ENCODE data around the gene CGNL1. TPM values are rescaled to one million over a fixed set of nuclear protein-coding genes. Genes with fewer than 3 reads are reported as not detected.

The CGNL1 gene
- total RNA-seq, 2 donors from 2014 or later = 16.8 to 26.0 TPM

DNA sequence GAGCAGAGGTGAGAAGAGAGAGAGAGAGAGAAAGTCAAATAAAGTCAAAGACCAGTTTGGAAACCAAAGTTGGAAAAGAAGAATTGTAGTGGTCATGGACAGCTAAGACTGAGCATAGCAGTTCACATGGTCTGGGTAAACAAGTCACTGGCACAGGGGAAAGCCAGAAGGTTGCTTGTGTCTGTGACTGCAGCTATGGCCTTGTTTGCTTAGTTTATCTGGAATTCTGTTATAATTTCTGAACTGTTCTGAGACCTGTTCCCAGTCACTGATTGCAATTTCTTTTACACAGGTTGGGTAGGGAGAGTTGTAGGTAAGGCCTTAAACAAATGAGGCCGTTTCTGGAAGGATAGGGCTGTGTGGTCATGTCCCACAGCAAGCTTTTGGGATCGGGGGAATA, 172.0 kb downstream of the CGNL1 start:
- ATAC-seq = no peak
- DNase-seq = no peak
- intact Hi-C loops (cut with DNase I) = no loop called here

- DNase-seq = no peak
- intact Hi-C loops (cut with DNase I) = no loop called here
- no peak for ATAC-seq
These were observed 172.5 kb downstream of the CGNL1 start for GRCh38 chr15:57548835-57549234.

DNA sequence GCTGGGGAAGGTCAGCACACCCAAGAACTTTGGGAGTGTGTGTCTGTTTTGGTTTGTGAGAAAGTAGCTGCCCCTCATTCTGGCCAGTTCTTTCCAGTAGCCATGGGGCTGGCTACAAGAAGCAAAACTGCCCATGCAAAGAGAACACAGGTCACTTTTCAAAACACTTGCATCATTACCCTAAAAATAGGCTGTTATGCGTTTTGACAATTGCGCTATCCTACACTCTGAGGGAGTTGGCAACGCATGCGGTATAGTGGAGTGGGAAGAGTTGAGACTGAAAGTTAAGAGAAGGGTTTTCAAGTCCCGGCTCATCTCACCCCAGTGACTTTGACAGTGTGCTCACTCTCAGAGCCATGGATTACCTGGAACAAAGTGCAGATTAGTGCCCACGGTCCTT, 173.6 kb downstream of the CGNL1 start:
- DNase-seq = no peak
- peak in 1 of 2 donors; percentile 37 for ATAC-seq
- intact Hi-C loops (cut with DNase I) = loop anchor here in 1 of 2 donors (10.0 kb wide), 1 partner anchor 515 kb away; the partner anchor contains the start of gene ALDH1A2

GRCh38 chr15:57550640-57551039, 174.3 kb downstream of the CGNL1 start:
- peak; percentile 13 to 24 for ATAC-seq
- intact Hi-C loops (cut with DNase I) = loop anchor here in 1 of 2 donors (10.0 kb wide), 1 partner anchor 514 kb away; the partner anchor contains the start of gene ALDH1A2
- DNase-seq = peak; percentile 80

GRCh38 chr15:57551715-57552677, 175.7 kb downstream of the CGNL1 start:
- ATAC-seq (peak; percentile 36 to 40), DNase-seq (peak; percentile 64)
- intact Hi-C loops (cut with DNase I) = loop anchor here in 1 of 2 donors (10.0 kb wide), 1 partner anchor 513 kb away; the partner anchor contains the start of gene ALDH1A2

GRCh38 chr15:57552678-57553334, 176.5 kb downstream of the CGNL1 start:
- DNase-seq (no peak), ATAC-seq (no peak)
- intact Hi-C loops (cut with DNase I) = loop anchor here in 1 of 2 donors (10.0 kb wide), 1 partner anchor 512 kb away; the partner anchor contains the start of gene ALDH1A2

DNA sequence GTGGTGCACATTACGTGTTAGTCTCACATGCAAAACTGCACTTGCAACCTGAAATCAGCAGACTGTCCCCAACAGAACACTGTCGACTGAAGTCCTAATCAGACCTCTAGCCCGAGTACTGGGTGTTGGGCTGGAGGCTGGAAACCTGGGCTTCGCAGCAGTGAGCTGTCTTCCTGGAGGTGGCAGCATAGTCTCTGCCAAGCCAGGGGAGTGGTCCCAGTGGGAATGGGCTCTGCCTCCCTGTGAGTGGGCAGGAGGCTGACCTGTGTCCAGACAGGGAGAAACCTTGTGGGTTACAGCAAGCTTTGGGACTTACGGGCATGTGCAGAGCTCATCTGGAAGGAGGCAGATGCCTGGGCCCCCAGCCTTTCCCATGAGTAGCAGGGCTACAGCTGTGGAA, 177.2 kb downstream of the CGNL1 start:
- DNase-seq = no peak
- intact Hi-C loops (cut with DNase I) = loop anchor here in 1 of 2 donors (10.0 kb wide), 1 partner anchor 511 kb away; the partner anchor contains the start of gene ALDH1A2
- ATAC-seq = no peak

GRCh38 chr15:57554063-57554811, 177.9 kb downstream of the CGNL1 start:
- intact Hi-C loops (cut with DNase I) = loop anchor here in 1 of 2 donors (10.0 kb wide), 1 partner anchor 511 kb away; the partner anchor contains the start of gene ALDH1A2
- ATAC-seq (peak in 1 of 2 donors; percentile 31), DNase-seq (peak; percentile 43)

DNA sequence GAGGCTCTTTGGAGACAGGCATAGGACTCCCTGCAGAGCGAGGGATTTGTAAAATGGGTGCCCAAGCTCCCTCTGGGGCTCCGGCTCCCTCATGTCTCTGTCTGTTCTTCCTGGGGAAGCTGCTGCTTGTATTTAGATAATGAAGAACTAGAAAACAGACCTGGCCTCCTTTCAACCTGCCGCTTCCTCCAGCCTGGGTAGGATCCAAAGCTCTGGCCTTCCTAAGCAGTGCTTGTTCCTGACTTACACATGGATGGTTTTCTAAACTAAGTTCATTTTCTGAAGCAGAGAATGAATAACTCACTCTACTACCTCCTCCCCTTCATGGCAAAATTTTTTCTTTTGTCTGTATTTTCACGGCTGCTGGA, 178.5 kb downstream of the CGNL1 start:
- intact Hi-C loops (cut with DNase I) = loop anchor here in 1 of 2 donors (10.0 kb wide), 1 partner anchor 510 kb away; the partner anchor contains the start of gene ALDH1A2
- DNase-seq (no peak), ATAC-seq (no peak)

- intact Hi-C loops (cut with DNase I) = loop anchor here in 1 of 2 donors (10.0 kb wide), 1 partner anchor 510 kb away; the partner anchor contains the start of gene ALDH1A2
- ATAC-seq = no peak
- no peak for DNase-seq
These were observed 179.0 kb downstream of the CGNL1 start for GRCh38 chr15:57555270-57555669.

GRCh38 chr15:57556040-57556439, 179.7 kb downstream of the CGNL1 start:
- ATAC-seq (no peak), DNase-seq (no peak)
- intact Hi-C loops (cut with DNase I) = loop anchor here in 1 of 2 donors (10.0 kb wide), 1 partner anchor 509 kb away; the partner anchor contains the start of gene ALDH1A2

GRCh38 chr15:57557267-57557666, 181.0 kb downstream of the CGNL1 start:
- intact Hi-C loops (cut with DNase I) = loop anchor here in 1 of 2 donors (10.0 kb wide), 1 partner anchor 508 kb away; the partner anchor contains the start of gene ALDH1A2

DNA sequence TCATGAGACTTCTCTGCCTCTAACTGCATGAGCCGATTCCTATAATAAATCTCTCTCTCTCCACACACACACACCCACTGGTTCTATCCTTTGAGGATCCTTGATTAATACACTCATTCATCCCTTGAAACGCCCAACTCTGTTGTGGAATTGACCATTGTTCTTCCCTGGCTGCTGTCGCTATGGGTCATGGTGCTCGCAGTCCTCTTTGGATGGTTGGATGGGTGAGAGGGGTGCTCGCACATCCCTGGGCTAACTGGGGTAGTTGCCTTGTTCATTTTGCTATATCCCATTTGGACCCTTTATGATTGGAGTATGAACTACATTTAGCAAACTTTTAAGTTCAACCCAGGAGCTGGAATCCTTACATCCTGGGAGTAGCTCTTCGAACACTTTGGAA, 181.5 kb downstream of the CGNL1 start:
- intact Hi-C loops (cut with DNase I) = loop anchor here in 1 of 2 donors (10.0 kb wide), 1 partner anchor 507 kb away; the partner anchor contains the start of gene ALDH1A2
- DNase-seq (no peak), ATAC-seq (no peak)

More at GRCh38 chr15:57557267-57557666, 181.0 kb downstream of the CGNL1 start:
- no peak for DNase-seq
- no peak for ATAC-seq

DNA sequence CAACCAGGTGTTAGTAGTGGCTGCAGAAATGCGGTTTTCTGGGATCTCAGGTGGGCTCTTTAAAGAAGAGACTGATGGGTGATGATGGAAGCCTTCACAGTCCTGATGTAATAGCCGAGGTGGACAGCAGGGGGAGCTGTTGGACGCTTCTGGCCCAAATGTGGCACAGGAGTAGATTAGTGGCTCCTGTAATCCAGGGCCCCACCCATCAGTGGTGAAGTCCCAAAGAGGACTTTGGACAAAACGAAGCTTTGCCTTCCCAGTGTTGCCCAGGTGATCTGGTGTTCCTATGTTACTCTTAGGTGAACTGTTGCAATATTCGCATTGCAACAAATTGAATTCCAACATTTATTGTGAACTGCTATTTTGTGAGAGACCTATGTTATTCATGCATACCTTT, 183.6 kb downstream of the CGNL1 start:
- ATAC-seq (peak; percentile 58 to 68), DNase-seq (peak; percentile 68)
- intact Hi-C loops (cut with DNase I) = loop anchor here (2.0 to 10.0 kb wide), 4 partner anchors 52 to 505 kb away; partner anchors contain the start of genes ALDH1A2 (in 1 of the 2) and POLR2M (in 1 of the 2)

DNA sequence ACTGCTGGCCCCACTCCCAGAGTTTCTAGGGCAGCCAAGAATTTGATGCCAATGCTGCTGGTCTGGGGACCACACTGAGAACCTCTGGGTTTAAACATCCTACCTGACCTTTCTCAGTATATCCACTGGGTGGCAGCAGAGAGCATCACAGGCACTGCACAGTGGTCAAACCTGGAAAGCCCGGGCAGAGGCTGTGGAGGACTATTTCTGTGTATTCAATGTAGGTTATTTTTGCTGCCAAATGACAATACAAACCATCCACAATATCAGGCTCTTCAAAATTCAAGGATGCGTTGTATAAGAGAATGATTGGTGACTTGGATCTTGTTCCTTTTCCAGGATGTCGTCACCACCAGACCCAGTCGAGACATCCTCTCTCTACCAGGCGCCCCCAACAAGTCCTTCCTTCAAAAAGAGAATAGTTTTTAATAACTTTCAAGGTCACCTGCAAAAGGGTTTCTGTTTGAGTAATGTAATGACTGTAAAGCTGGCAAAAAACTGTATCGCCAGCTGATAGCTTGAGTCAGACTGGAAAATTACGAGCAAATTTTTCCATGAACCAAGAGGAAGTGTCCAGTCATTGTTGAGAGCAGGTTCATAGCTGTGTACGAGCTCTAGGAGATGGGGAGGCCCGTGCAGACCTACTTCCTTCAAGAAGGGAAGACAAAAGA, 184.9 kb downstream of the CGNL1 start:
- peak; percentile 94 to 95 for ATAC-seq
- intact Hi-C loops (cut with DNase I) = loop anchor here in 1 of 2 donors (2.0 to 5.0 kb wide), 3 partner anchors 51 to 146 kb away; partner anchors contain the start of gene POLR2M

DNA sequence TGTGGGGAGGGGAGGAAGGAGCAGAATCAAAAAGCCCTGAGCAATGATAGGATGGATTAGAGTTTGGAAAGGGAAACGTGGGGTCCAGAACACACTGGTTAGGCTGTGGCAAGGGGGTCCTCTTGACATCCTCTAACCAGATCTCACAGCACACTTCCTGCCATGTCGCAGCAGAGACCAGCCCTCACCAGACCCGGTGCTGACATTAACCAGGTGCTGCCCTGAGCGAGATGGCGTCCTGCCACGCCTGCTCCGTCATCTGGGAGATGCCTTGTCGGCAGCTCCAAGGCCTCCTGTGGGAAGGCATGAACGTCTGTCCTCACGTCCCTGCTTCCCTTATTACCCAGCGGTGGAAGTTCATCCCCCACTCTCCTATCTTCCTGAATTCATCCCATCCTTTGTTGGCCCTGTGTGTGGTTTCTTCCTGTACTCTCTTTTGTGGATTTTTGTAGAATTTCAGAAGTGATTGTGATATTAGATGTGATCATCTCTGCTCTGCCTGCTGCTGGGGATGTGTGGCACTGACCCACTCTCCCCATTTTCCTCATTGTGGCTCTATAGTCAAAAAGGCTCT, 186.0 kb downstream of the CGNL1 start:
- intact Hi-C loops (cut with DNase I) = loop anchor here in 1 of 2 donors (2.0 to 5.0 kb wide), 3 partner anchors 29 to 145 kb away; partner anchors contain the start of genes MYZAP and POLR2M
- DNase-seq (peak; percentile 59), ATAC-seq (peak; percentile 20 to 61)

More for the DNA sequence above, 184.9 kb downstream of the CGNL1 start:
- DNase-seq = peak; percentile 74

- no peak for DNase-seq
- intact Hi-C loops (cut with DNase I) = loop anchor here in 1 of 2 donors (2.0 to 5.0 kb wide), 3 partner anchors 27 to 144 kb away; partner anchors contain the start of genes MYZAP and POLR2M
- no peak for ATAC-seq
These were observed 187.1 kb downstream of the CGNL1 start for GRCh38 chr15:57563416-57563815.

All from left cardiac atrium (tissue), 4 donors.